ENCODE data around the gene IQCH.

The IQCH gene

DNA sequence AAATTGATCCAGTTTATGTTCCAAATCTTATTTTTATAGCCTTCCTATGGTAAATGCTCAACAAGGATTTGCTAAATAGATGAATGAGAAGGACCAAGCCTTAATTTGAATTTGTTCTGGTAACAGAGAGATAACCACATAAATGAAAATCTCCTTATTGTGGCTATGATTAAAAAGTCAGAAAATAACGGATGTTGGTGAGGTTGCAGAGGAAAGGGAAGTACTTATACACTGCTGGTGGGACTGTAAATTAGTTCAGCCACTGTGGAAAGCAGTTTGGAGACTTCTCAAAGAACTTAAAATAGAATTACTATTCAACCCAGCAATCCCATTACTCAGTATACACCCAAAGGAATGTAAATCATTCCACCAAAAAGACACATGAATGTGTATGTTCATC is 26.3 kb upstream of the IQCH start:
- H3K4me3 ChIP-seq (ENCODE audit: low read length), result no peak overlapping the region
- DNase-seq (ENCODE audit: low read depth), result no peak
- no peak for TF ChIP-seq CTCF (conservative IDR thresholded peaks at IDR 0.05; ENCODE audit: low read depth, low read length)

DNA sequence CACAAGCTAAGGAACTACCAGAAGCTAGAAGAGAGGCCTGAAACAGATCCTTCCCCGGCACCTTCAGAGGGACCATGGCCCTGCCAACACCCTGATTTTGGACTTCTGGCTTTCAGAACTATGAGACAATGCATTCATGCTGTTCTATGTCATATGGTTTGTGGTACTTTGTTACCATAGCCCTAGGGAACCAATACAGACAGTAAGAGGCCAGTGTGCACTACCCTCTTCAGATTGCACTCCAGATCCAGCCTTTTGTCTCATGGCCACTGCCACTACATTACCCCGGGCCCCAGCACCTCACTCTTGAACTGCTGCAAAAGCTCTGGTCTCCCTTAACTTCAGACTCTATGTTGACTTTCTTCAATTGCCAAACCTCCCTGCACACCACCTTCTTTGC is 24.1 kb upstream of the IQCH start:
- no peak for DNase-seq (ENCODE audit: low read depth)

GRCh38 chr15:67232591-67232990 is 22.0 kb upstream of the IQCH start:
- DNase-seq (ENCODE audit: low read depth), result no peak
- no peak for TF ChIP-seq CTCF (conservative IDR thresholded peaks at IDR 0.05; ENCODE audit: low read depth, low read length)

More for the DNA sequence above, 24.1 kb upstream of the IQCH start:
- H3K4me3 ChIP-seq (ENCODE audit: low read length), result no peak overlapping the region
- no peak for TF ChIP-seq CTCF (conservative IDR thresholded peaks at IDR 0.05; ENCODE audit: low read depth, low read length)

DNA sequence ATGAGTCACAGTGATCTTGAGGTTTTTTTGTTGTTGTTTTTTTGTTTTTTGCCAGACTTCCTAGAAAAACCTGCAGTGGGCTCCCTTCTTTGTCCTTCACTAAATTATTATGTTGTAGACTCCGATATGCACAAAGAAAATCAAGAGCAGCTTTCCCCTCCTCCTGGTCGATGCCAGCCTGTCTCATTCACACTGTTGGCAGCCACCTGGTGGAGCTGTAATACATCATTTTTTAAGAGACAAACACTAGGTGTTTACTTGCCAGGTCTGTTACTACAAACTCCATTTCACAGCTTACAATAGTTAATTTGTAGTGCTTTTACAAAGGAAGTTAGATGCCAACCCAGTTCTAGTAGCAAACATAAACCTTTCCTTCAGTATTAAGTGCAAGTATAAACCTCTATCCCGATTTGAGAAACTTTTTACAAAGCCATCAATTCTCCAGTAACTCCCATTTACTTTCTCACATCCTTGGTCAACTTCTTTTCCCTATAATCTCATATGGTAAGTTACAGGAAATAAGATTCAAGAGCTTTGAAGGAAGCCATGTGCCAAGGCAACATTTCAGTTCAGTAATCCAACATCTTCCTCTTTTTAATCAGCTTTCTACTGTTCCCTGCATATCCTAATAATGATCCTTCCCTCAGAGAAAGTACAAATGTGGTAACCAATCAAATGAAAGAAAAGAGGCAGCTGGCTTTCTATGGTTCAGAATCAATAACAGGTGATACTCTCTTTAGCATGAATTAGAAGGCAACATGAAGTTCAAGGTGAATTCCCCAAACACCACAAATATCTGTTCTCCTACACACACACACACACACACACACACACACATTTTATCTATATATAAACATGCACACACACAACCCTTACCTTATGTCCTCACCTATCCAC is 14.1 kb upstream of the IQCH start:
- no peak for DNase-seq (ENCODE audit: low read depth)
- no peak overlapping the region for H3K4me3 ChIP-seq (ENCODE audit: low read length)
- peak; percentile 42 for TF ChIP-seq CTCF (conservative IDR thresholded peaks at IDR 0.05; ENCODE audit: low read depth, low read length)

More at GRCh38 chr15:67232591-67232990, 22.0 kb upstream of the IQCH start:
- H3K4me3 ChIP-seq (ENCODE audit: low read length), result no peak overlapping the region

GRCh38 chr15:67241132-67241855 is 13.3 kb upstream of the IQCH start:
- no peak for TF ChIP-seq CTCF (conservative IDR thresholded peaks at IDR 0.05; ENCODE audit: low read depth, low read length)
- no peak for DNase-seq (ENCODE audit: low read depth)
- no peak overlapping the region for H3K4me3 ChIP-seq (ENCODE audit: low read length)

- no peak for TF ChIP-seq CTCF (conservative IDR thresholded peaks at IDR 0.05; ENCODE audit: low read depth, low read length)
- no peak overlapping the region for H3K4me3 ChIP-seq (ENCODE audit: low read length)
- no peak for DNase-seq (ENCODE audit: low read depth)
Measured at GRCh38 chr15:67242708-67243111, 11.9 kb upstream of the IQCH start.
